Upper lobe of right lung (tissue), 1 donor: ENCODE results near the gene HS6ST1. TPM values are rescaled to one million over a fixed set of nuclear protein-coding genes. Genes with fewer than 3 reads are reported as not detected.
A peak's percentile ranks its signal among the peaks of the same experiment; 100 is the strongest.

Experiments
- ATAC-seq: fragments of 200-7000 bp; cut with Tn5 transposase; one replicate; pipeline ENCODE4 v1.9.1; 2020; ENCODE audit warnings: mild to moderate bottlenecking, moderate library complexity
- DNase-seq: peaks from one replicate; pipeline ENCODE4 v3.0.0-alpha.2; 2020
- H3K27ac ChIP-seq: fragments of 200-600 bp; one replicate; pipeline ENCODE4 v1.8.0; 2022
- H3K27me3 ChIP-seq: fragments of 200-600 bp; one replicate; pipeline ENCODE4 v1.8.0; 2022; ENCODE audit warnings: mild to moderate bottlenecking
- H3K36me3 ChIP-seq: fragments of 200-600 bp; one replicate; pipeline ENCODE4 v1.8.0; 2022
- H3K4me1 ChIP-seq: fragments of 200-600 bp; one replicate; pipeline ENCODE4 v1.8.0; 2022
- H3K4me3 ChIP-seq: fragments of 200-600 bp; one replicate; pipeline ENCODE4 v1.8.0; 2022; ENCODE audit warnings: mild to moderate bottlenecking
- H3K9me3 ChIP-seq: fragments of 200-600 bp; one replicate; pipeline ENCODE4 v1.8.0; 2022
- intact Hi-C: fragments of 100-400 bp; cut with DNase I; formaldehyde crosslinking; loops from one replicate; pipeline ENCODE4 v1.11.0; 2022
- total RNA-seq: library from RNA; stranded (reverse); fragmentation: NEBNext Ultra II Directional; extraction: Animal tissue kit (Norgen Biotek cat#: 25700); gene quantifications from one replicate; pipeline ENCODE4 v1.2.1, GENCODE V29; 2021
- TF ChIP-seq, protein P1 (sequence below): fragments of 200-600 bp; IDR thresholded peaks from one replicate; pipeline ENCODE4 v1.8.0; 2022; ENCODE audit warnings: antibody characterized with exemption
- donor health status: DM: no; HTN: yes; CAD: no; lungs with severe emphysema.

HS6ST1 gene
- total RNA-seq, 1 donor from 2014 or later, result 33.2 TPM

GRCh38 chr2:128272601-128273468, 45.8 kb downstream of the HS6ST1 start:
- Histone ChIP-seq H3K4me1 (no peaks in the 10 kb centered on the region), H3K4me3 (no peak overlapping the region), H3K27me3 (no peaks in the 10 kb centered on the region), H3K36me3 (peaks cover 4% of the 10 kb centered on the region), H3K27ac (no peak overlapping the region), H3K9me3 (no peaks in the 10 kb centered on the region)
- TF ChIP-seq, protein P1, sequence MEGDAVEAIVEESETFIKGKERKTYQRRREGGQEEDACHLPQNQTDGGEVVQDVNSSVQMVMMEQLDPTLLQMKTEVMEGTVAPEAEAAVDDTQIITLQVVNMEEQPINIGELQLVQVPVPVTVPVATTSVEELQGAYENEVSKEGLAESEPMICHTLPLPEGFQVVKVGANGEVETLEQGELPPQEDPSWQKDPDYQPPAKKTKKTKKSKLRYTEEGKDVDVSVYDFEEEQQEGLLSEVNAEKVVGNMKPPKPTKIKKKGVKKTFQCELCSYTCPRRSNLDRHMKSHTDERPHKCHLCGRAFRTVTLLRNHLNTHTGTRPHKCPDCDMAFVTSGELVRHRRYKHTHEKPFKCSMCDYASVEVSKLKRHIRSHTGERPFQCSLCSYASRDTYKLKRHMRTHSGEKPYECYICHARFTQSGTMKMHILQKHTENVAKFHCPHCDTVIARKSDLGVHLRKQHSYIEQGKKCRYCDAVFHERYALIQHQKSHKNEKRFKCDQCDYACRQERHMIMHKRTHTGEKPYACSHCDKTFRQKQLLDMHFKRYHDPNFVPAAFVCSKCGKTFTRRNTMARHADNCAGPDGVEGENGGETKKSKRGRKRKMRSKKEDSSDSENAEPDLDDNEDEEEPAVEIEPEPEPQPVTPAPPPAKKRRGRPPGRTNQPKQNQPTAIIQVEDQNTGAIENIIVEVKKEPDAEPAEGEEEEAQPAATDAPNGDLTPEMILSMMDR, result no peak
- ATAC-seq (no peak), DNase-seq (peak; percentile 54)
- intact Hi-C loops, result no loop called here

GRCh38 chr2:128271911-128272600, 46.6 kb downstream of the HS6ST1 start:
- H3K36me3 ChIP-seq, result peaks cover 4% of the 10 kb centered on the region
- no peaks in the 10 kb centered on the region for H3K9me3 ChIP-seq
- intact Hi-C loops, result no loop called here
- DNase-seq (peak; percentile 52), ATAC-seq (no peak)
- no peak overlapping the region for H3K27ac ChIP-seq
- no peak overlapping the region for H3K4me3 ChIP-seq
- H3K27me3 ChIP-seq, result no peaks in the 10 kb centered on the region
- TF ChIP-seq, protein P1, result no peak
- no peaks in the 10 kb centered on the region for H3K4me1 ChIP-seq

GRCh38 chr2:128271597-128271910, 47.1 kb downstream of the HS6ST1 start:
- H3K36me3 ChIP-seq, result peaks cover 4% of the 10 kb centered on the region
- DNase-seq (no peak), ATAC-seq (no peak)
- intact Hi-C loops, result no loop called here
- no peaks in the 10 kb centered on the region for H3K27me3 ChIP-seq
- no peak overlapping the region for H3K4me3 ChIP-seq
- H3K4me1 ChIP-seq, result no peaks in the 10 kb centered on the region
- TF ChIP-seq, protein P1, result no peak
- H3K27ac ChIP-seq, result no peak overlapping the region
- no peaks in the 10 kb centered on the region for H3K9me3 ChIP-seq

- H3K27me3 ChIP-seq, result no peaks in the 10 kb centered on the region
- H3K9me3 ChIP-seq, result no peaks in the 10 kb centered on the region
- H3K36me3 ChIP-seq, result peaks cover 4% of the 10 kb centered on the region
- H3K4me3 ChIP-seq, result no peak overlapping the region
- no peaks in the 10 kb centered on the region for H3K4me1 ChIP-seq
- TF ChIP-seq, protein P1, result no peak
- H3K27ac ChIP-seq, result no peak overlapping the region
- intact Hi-C loops, result no loop called here
- ATAC-seq, result no peak
- peak; percentile 57 for DNase-seq
Observed at GRCh38 chr2:128270672-128271596, 47.7 kb downstream of the HS6ST1 start.

DNA sequence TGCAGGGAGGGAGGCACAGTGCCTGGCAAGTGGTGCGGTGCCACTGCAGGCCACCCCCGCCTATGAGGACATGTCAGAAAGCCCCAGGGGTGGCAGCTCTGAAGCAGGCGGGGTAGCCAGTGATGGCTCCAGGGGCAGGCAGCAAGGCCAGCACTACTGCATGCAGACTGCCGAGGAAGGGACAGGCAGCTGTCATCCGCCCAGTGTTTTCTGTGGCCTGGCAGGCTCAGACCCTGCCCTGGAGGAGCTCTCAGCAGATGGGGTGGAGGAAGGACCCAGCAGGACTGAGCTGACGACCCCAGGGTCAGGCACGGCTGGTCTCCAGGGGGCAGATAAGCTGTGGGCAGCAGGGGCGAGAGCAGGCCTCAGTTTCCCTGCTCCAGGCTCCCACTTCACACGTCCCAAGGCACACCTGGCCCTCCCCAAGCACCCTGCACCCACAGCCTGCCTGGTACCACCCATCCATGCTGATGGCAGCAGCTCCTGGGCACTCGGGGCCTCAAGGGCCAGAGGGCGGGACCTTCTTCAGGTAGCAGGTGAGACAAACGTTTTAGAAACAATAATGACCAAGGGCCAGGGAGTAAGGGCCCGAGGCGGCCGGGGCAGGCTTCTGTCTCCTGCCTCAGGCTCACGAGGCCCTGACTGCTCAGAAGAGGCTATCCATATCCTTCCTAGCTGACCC, 48.5 kb downstream of the HS6ST1 start:
- TF ChIP-seq, protein P1, result no peak
- ATAC-seq (no peak), DNase-seq (peak; percentile 54)
- Histone ChIP-seq H3K4me3 (no peak overlapping the region), H3K27me3 (no peaks in the 10 kb centered on the region), H3K9me3 (no peaks in the 10 kb centered on the region), H3K36me3 (no peaks in the 10 kb centered on the region), H3K27ac (no peak overlapping the region), H3K4me1 (no peaks in the 10 kb centered on the region)
- intact Hi-C loops, result no loop called here
